Ecto neural progenitor cell (in vitro differentiated cells): ENCODE data around the gene XPR1.

Source experiments
- DNase-seq: peaks from one replicate; pipeline ENCODE4 v3.0.0-alpha.2; 2018; ENCODE audit warnings: low spot score

Gene XPR1

DNA sequence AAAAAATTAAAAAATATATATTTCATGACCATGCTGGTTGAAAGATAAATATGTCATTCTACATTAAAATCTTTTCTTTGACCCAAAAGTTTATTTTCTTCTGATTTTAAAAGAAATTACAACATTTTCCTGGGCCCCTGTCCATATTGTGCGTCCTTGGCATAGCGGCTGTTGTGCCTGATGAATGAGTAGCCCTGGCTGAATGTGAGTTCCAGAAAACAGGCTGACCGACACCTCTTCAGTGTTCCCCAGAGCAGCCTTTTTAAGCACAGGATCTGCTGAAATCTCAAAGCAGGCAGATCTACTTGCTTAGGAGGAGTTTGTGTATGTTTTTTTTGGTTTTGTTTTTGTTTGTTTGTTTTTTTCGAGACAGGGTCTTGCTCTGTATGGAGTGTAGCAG, 300.6 kb downstream of the XPR1 start:
- no peak for DNase-seq

DNA sequence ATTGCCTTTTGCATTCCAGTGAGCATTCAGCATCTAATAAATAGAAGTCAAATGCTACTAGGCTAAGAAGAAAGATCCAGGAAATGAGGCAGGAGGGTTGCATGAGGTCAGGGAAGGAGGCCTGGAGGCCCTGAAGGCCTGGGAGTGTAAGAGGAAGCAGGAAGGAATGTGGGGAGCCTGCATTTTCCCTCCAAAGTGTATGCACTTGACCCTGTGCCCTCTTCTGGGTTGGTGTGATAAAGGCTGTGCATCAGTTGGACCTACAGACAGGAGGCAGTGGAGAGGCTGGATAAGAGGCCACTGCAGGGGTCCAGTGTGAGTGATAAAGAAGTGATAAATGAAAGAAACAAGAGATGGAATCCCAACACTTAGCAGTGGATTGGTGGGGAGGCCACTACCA, 301.3 kb downstream of the XPR1 start:
- no peak for DNase-seq

DNA sequence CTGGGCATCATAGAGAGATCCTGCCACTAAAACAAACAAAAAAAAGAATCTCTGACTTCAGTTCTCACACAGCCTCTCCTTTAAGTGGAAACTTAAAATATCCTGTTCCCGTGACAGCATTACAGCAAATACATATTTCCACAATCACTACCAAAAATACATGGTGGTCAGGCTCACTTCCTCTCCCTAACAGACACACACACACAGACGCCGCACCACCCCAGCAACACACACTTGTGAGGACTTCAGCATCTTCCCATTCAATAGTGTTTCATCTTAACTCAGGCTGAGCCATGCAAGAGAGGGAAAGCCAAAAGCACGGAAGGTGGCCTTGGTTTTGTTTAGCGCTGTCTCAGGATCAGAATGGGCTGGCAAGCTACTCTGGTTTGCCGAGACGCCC, 302.7 kb downstream of the XPR1 start:
- DNase-seq, result no peak

DNA sequence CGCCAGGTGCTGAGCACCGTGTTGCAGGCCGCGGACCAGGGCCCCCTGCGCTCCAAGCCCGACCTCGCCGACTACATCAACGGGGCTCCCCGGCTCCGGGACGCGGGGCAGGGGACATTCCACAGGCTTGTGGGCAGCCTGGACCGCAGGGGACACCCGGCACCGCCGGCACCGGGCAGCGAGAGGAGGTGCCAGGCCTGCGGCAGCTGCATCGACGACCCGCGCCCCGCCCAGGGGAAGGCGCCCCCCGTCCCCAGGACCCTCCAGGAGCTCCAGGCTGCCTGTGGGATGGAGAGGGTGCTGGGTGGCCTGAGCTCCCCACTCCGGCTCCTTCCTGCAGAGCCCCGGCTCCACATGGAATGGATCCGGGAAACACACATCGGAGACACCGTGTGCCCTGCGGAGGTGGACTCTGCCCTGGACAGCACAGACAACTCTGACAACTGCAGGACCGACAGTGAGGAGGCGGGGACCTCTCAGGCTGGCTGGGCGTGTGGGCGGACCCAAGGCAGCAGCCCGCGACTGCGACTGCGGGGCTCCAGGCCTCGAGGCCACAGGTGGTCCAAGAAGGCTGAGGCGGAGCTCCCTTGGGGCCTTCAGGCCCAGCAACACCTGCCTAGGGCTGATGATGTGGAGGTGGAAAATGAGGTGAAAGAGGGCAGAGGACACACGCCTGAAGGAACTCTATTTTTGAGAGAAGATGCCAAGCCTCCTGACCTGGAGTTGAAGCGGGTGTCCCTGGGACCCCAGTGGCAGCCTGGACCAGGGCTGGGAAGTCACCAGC, 303.7 kb downstream of the XPR1 start:
- DNase-seq, result no peak

DNA sequence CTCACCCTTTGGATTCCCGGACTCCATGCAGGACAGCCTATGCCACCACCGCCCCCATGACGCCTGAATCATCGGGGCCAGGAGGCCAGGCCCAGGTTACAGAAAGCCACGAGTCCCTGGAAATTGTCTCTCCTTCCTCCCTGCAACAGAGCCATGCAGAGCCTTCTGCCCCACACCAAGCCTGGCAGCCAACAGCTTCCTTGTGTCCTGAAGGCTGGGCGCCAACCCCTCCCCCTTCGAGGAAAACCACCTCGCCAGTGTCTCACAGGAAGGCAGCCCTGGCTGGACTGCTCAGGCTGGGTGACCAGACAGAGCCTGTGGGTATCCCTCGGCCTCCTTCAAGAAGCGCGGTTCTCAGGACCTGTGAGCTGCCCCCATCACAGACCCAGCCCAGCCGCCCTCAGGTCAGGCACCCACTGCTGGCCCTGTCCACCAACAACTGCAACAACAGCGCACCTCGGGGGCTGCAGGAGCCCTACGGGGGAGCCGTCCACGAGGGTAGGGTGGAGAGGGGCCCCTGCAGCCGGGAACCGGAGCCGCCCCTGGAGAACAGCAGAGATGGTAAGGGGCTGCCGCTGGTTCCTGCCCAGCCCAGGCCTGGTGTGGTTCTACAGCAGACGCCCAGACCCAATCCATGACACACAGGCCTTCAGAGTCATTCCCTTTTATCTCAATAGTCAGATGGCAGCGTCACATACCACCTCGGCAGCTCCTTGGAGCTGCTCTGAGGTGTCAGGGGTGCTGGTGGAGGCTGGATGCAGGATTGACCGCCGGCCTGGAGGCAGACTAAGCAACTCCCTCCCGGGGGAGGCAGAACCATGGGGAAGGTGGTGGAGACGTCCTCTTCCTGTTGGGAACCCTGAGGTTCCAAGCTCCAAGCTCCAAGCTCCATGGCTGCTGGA, 304.5 kb downstream of the XPR1 start:
- DNase-seq, result no peak

DNA sequence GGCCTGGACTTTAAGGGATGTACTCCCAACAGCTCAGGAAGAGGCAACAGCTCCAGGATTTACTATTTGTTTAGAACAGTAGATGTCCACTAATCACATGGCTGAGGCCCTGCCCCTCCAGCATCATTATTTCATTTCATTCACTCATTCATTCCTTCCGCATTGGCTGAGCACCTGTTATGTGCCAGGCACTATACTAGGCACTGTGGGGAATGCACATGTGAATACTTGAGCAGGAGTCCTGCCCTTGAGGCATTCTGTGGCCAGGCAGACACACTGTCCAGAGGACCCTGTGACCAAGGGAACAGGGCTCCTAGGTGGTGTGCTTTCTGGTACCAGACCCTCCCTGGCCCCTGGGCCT, 305.2 kb downstream of the XPR1 start:
- no peak for DNase-seq

DNA sequence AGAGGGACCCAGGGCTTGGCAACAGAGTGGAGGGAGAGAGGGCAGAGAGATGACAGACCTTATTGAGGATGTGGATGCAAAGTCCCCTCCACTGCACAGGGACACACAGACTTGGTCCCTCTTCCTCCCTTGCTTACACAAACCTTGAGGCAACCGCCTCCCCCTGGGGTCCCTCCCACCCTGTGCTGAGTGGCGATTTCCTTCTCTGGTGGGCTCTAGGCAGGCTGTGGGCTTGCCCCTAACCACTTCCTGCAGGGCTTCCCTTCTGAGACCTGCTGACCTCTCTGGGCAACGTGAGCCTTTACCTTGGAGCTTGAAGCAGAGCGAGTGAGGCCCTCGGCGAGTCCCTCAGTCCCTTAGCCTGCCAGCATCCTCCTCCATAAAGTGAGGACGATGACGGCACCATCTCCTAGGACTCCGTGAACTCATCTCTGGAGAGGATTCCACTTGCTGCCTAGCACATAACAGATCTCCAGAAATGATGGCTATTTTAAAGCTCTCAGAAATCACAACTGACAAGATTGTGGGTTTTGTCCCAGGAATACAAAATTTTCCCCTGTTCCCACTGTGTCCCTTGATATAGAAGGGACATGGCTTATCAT, 305.9 kb downstream of the XPR1 start:
- DNase-seq, result no peak

DNA sequence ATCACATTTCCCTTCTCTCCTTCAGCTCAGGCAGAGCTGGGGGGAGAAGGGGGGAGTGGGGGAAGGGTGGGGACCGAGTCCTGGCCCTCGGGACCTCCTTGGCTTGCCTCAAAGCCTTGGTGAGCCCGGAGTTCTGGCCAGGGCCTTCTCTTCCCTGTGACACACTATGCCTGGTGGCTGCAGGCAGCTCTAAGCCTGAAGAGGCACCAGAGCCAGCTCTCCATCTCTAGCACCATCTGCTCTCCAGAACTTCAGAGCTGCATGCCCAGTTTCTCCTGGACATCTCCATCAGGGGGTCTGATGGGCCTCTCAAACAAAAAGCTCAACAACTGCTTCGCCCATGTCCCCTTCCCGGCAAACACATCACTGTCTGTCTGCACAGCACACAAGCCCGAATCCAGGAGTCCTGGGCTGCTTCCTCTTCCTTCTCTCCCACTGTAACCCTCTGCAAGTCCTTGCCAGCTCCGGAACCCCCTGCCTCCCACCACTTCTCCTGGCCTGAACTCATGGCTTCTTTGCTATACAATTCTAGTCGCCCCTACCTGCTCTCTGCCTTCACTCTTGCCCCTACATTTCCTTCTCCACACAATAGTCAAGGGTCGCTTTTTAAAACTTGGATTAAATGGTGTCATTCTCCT, 307.4 kb downstream of the XPR1 start:
- DNase-seq, result no peak

DNA sequence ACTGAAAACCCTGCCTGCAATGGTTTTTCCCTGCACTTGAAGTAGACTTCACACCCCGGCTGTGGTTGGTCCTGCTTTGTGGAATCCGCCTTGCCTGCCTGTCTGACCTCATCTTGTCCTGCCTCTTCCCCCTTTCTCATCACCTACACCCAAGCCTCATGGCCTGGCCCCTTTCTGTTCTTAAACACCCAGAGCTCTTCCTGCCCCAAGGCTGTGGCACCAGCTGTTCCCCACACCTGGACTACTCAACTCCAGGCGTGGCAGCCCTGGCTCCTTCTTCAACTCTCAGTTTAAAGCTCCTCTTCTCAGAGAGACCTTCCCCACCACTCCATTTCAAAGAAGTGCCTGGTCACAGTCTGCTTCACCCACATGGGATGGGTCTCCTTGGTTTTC, 307.9 kb downstream of the XPR1 start:
- no peak for DNase-seq
